ENCODE data around the gene CORO2A.

Gene CORO2A

DNA sequence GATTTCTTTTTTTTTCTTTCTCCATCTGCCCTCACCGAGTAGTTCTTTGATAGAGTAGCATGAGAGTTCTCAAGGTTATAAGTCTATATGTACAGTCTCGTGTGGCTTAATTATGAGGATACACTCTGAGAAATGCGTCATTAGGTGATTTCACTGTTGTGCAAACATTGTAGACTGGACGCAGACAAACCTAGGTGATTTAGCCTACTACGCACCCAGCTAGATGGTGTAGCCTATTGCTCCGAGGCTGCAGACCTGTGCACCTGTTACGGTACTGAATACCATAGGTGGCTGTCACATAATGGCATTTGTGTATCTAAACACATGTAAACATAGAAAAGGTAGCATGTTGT, 26.9 kb upstream of the CORO2A start:
- no peak for DNase-seq (ENCODE audit: low spot score)

DNA sequence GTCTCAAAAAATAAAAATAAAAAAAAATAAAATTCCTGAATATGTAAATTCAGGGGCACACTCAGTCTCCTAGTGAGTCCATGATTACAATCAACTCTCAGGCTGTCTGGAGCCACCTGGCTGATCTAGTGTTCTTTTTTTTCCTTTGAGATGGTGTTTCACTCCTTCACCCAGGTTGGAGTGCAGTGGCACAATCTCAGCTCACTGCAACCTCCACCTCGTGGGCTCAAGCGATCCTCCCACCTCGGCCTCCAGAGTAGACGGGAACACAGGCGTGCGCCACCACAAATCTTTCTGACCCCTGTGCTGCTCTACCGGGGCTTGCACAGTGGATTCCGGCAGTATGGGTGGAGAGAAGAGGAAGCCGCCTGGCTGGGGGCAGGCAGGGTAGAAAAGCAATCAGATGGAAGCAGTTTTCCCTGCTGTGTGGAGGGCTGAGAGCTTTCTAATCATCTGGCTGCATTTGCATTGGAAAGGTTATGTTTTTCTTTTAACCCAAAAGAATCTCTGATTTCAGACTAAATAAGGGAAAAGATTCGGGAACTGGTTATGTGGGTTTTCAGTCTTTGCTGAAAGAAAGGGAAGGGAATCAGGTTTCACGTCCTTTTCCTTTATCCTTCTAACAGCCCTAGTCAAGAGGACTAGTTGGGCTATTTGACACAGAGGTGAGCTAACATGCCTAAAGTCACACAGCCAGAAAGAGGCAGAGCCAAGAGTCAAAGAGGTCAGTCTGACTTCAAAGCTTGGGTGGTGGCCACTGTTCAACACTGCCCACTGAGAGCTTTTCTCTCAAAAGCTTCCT, 26.3 kb upstream of the CORO2A start:
- no peak for DNase-seq (ENCODE audit: low spot score)

DNA sequence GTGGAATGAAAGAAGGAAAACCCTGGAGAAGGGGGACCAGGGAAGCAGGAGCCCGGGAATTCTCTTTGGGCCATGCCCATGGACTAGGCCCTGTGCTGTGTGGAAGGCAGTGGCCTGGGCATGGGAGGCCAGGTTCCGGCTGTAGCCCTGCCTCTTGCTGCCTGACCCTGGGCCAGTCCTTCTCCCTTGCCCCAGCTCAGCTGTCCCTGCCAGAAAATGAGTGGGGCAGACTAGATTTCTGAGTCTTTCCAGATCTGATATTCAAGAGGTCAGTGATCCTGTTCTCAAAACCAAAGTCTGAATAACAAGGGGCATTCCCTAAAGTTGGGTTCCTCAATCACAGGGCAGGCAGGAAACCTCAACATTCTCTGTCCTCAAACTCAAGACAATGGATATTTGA, 24.8 kb upstream of the CORO2A start:
- DNase-seq (ENCODE audit: low spot score) = no peak

DNA sequence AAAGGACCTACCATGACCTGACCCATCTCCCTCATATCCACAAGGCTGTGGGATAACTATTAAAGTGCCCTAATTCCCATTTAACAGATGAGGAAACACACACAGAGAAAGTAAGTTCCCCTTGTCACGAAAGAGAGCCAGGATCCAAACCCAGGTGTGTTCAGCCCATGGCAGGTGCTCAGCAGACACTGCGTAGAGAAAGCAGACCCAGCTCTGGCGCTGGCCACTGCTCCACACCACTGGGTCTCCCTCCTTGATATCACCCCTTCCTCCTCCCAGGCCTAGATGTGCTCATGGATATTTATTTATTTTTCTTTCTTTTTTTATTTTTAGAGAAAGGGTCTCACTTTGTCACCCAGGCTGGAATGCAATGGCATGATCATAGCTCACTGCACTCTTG, 24.0 kb upstream of the CORO2A start:
- no peak for DNase-seq (ENCODE audit: low spot score)

DNA sequence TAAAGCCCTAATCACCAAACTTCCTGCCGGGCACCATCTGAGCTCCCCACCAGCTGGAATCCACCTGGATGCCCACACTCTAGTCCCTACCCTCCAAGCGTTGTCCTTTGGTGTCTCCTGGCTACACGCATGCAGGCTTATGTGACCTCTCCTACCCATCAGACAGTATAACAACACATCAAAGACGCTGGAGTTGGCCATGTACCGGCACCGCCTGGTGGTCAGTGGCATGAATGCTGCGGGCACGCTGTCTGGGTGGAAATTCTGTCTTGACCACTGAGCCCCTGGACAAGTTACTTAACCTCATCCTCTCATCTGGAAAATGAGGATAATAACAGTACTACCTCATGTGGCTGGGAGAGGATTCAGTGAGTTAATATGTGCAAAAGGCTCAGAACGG, 23.4 kb upstream of the CORO2A start:
- no peak for DNase-seq (ENCODE audit: low spot score)

DNA sequence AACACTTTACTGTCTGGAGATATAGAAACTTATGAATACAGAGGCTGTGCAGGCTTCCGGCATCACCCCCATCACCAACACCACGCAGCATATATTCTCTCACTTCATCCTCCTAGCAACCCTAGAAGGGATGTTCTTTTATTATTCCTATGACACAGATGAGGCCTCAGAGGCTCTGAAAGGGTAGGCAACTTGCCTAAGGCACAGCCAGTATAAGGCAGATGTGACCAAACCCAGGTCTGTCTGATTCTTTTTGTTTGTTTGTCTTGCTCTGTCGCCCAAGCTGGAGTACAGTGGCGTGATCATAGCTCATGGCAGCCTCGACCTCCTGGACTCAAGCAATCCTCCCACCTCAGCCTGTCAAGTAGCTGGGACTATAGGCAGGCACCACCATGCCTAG, 22.8 kb upstream of the CORO2A start:
- no peak for DNase-seq (ENCODE audit: low spot score)

DNA sequence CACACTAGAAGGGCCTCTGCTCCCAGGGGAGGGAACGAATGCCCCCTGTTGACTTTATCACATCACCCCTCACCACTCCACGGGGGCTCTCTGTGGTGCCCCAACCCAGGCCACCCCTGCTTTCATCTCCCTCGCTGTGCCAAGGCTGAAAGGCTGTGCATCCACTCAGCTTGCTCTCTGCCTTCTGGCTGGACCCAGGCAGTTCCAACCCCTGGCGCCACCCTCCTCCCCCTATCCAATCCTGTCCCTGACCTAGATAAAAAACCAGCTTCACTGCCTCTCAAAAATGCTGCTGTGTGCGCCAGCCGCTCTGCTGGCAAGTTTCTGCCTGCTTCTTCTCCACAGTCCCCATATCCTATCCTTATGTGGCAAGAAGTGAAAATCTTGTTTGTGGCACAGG, 22.4 kb upstream of the CORO2A start:
- DNase-seq (ENCODE audit: low spot score) = no peak

DNA sequence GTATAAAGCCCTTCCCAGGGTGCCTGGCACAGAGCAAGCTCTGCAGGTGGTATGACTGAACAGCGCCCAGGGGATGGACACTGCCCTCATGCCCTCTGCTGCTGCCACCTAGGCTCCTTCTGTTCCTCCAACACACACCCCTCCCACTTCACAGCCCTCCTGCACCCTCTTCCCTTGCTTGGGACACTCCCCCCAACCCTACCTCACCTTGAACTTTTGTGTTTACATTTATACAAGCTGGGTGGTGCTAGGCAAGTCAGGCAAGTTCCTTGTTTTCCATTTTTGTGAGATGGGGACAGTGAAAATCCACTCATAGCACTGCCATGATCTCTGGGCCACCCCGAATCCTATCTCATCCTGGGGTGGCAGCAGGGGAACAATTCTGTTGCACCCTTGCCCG, 18.8 kb upstream of the CORO2A start:
- DNase-seq (ENCODE audit: low spot score) = no peak

DNA sequence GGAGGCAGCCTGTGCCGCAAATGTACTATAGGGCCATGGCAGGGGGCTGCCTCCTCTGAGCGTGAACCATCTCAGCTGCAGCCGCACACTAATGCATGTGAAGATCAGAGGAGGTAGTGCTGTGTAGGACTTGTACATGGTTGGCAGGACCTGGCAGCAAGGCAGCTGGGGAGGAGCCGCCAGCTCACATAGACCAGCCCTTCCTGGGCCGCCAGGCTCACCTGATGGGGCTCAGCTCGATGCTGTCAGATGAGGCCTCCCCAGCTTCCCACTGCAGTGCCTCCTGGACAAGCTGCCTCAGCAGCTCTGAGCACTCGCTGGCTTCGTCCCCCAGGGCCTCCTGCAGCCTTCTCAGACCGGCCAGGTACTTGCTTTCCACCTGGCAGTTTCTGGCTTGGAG, 18.0 kb upstream of the CORO2A start:
- no peak for DNase-seq (ENCODE audit: low spot score)

DNA sequence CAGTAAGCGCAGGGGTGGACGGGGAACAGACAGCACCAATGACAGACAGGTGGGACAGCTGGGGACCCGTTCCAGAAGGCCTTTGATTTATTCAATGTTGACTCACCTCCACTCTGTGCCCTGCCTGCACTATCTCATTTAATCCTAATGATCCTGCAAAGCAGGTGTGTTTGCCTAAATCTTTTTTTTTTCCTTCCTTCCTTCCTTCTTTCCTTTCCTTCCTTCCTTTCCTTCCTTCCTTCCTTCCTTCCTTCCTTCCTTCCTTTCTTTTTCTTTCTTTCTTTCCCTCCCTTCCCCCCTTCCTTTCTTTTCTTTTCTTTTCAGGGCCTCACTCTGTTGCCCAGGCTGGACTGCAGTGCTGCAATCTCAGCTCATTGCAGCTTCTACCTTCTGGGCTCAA, 17.1 kb upstream of the CORO2A start:
- no peak for DNase-seq (ENCODE audit: low spot score)

DNA sequence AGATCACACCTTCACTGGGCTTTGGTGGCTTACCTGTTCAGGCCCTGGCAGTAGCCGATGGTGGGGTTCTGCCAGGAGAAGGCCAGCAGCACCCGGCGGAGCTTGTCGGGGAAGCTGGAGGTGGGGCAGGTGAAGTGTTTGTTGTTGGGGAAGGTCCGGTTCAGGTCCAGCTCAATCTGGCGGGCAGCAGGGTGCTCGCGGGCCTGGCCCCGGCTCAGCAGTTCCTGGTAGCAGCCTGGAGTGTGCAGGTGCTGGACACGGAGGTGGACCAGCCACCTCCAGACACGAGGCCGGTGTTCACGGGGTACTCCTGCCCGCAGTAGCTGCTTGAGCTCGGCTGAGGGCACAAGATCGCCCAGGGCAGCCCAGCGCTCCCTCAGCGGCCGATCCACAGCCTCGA, 16.2 kb upstream of the CORO2A start:
- no peak for DNase-seq (ENCODE audit: low spot score)

DNA sequence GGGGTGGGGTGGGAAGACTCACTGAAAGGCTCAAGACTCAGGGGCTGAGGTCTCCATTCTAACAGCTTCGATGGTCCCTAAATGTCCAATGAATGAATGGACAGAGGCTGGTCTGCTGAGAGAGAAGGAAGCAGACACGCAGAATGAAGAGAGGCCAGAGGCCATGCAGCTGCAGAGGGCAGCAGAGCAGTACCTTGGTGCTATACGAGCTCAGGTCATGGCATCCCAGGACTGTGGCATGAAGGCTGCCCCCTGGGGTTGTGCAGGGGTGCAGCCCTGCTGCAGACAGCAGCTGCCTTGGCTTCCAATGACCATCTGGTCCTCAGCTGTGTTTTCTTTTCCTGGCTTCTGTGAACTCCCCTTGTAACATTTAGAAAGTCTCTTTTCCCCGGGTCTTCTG, 15.2 kb upstream of the CORO2A start:
- DNase-seq (ENCODE audit: low spot score) = no peak

DNA sequence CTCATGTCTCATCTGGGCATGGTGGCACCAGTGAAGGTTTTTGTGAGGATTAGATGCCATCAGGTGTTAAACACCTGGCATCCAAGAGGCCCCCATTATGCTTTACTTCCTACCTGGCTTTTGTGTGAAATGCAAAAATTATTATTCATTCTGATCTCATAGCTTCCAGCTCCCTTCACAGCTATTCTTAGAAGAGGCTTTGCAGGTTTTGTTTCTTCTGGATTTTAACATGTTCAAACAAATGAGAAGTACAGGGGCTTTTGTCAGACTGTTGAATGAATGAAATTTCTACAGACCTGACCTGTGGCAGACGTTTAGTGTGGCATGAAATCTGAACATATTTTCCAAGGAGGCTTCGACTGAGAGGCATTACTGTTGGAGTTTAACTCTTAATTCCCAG, 14.3 kb upstream of the CORO2A start:
- DNase-seq (ENCODE audit: low spot score) = no peak

DNA sequence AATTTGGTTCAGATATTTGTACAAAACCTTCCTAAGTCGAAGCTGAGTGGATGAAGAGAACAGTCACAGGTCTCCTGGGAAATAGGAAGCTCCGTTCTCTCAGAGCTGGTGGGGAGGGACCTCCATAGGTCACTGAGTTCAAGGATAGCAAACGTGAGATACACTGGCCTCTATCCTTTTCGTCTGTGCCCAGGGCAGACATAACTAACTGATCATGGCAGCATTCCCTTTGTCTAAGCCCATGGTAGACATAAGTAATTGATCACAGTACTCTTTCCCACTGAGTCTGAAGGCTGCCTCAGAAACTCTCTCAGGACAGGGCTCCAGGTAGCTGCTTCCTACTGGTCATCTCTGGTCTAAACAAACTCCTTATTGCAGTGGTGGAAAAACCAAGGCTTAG, 12.3 kb upstream of the CORO2A start:
- DNase-seq (ENCODE audit: low spot score) = no peak

DNA sequence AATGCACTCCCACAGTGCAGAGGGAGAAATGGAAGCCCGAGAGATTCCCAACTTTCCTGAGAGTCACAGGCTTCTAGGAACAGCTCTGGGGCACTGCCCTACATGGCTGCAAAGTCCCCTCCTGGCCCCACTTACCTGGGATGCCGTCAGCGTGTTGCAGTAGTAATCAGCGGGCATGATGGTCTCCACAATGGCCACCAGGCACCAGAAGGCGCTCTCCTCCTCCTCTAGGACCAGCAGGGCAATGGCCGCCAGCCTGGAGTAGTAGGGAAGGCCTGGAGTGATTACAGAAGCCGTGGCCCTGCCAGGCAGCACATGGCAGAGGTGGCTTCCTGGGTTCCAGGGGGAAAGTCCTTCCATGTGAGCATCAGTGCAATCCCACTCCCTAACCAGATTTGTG, 10.7 kb upstream of the CORO2A start:
- DNase-seq (ENCODE audit: low spot score) = no peak

DNA sequence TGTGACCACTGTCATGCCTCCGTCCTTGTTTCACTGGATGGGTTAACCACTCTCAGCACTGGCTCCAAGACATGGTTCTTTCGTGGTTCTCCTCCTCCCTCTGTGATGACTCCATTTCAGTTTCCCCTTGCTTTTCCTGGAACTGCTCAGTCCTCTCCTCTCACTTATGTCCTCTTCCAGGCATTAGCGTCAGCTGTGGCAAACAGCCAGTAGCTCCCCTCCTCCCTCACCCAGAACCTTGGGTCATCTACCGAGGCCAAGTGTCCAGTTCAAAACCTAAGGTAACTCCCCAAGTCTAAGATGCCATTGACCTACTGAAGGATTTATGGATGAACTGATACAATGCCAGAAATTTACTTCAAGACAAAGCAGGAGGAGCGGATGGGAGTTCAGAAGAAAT, 9.8 kb upstream of the CORO2A start:
- no peak for DNase-seq (ENCODE audit: low spot score)

DNA sequence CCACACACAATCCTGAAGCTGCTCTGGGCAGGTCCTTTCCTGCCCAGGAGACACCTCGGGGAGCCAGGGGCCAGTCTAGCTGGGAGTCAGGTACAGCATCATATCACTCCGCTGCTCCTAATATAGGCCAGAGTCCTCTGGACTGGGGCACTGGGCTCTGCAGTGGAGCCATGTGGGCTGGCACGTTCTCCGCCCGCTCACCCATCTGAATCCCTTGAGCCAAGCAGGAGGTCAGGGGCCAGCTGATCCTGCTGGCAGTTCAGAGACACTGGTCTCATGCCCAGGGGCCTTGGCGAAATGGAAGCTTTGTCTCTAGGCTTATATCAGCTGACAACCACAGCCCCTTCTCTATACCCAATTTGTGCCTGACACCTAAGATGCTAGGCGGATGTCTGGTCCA, 9.3 kb upstream of the CORO2A start:
- no peak for DNase-seq (ENCODE audit: low spot score)

DNA sequence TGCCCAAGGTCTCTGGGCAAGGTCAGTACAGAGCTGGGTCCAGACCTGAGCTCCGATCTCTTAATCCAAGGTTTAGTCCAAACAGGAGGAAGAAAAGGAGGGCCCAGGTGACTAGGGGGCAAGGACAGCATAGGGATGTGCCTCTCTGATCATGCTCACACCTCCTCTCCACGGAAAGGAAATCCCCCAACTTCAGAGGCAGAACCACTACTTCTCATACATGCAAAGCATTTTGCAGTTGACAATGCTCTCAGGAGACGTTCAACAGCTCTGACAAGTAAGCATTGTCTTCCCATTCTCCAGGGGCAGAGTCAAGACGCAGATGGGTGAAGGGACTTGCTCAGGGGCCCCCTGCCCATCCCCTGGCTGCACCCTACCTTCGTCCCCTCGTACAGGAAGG, 8.7 kb upstream of the CORO2A start:
- DNase-seq (ENCODE audit: low spot score) = no peak

DNA sequence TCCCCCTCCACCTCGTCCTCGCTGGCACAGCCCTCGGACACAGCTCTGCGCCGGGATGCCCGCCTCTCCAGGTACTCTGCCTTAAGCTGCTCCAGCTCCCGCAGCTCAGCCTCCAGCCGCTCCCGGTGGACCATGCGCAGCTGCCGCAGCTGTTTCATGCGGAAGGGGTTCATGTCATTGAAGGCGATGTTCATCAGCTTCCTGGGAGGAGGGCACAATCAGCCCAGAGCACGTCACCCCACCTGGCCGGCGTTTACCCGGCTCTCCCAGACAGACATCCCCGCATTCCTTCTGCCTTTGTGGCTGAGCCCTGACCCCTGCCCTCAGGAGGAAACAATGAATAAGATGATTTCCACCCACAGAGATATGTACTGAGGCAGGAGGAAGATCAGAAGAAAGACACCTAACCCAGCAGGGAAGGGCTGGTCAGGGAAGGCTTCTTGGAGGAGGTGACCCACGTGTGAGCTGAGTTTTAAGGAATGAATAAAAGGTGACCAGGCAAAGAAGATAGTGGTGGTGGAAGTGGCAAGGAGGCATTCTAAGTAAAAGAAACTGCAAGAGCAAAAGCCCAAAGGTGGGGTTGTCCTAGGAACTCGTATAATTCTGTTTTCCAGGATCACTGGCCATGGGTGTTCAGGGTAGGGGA, 7.1 kb upstream of the CORO2A start:
- no peak for DNase-seq (ENCODE audit: low spot score)

DNA sequence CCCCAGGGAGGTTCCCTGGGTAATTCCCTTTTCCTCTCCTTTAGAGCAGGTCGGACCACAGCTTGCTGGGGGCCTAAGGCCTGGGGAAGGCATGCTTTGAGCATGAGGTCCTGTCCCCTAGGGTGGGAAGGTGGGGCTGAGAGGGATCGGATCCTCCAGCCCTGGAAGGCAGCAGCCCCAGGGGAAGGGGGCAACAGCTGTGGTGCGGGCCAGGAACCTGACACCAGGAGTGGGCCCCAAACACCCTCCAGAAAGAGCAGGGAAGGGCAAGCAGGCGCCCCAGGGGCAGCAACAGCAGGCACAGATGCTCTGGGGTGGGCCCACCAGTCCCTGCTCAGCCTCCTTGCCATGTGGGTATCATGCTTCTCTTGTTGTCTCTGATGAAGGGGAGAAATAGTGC, 3.2 kb upstream of the CORO2A start:
- no peak for DNase-seq (ENCODE audit: low spot score)

DNA sequence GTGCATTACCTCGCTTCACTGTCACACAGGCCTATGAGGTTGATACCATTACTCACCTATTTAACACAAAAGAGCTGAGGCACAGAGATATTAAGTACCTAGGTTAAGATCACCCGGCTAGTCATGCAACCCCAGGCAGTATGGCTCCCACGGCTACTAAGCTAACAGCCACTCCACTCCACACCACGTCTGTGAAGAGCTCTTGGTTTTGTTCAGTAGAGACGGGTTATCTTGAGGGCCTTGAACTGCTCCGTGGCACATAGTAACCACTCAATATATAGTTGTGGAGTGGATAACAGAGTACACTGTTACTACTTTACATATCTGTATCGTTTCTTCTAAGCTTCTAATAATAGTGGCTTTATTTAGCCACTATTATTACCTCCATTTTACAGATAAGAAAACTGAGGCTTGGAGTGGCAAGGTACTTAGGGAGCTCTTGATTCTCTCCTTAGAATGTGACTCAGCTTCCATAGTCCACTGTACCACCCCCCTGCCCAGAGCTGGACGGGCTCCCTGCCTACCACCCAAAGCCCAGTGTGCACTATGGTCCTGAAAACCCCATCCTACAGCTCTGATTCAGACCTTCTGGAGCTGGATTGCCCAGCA, 1.0 kb upstream of the CORO2A start:
- DNase-seq (ENCODE audit: low spot score) = no peak

DNA sequence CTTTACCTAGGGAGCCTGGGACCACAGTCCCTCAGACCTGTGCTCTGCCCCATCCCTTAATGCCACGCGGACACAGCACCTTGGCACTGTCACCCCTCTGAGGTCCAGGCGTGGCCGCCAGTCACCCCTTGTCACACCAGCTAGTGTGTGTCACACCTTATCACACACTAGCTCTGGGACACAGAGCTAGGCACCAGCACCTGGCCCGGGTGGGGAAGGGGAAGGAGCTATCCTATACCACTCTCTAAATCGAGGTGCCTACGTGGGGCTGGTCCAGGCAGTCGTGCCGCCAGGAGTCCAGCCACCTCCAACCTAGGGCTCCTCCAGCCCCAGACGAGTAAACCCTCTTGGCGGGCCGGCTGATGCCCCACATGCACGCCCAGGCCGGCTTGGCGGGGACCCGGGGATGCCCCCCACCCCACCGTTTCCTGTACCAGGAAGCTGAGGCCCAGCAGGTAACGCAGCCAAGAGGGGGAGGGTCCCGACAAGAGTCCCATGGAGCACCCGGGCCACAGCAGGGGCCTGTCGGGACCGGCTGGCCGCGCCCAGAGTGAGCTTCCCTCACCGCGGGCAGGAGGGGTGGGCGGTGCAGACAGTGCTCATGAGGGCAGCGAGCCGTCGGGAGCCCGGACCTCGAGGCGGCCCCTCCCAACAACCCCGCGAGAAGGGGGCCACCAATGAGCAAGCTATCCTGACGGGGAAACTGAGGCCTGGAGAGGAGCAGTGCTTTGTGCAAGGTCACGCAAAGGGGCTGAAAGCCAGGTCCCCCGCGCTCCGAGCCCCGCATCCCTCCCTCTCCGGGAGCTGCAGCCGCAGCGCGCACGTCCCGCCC, 550 bp downstream of the CORO2A start:
- DNase-seq (ENCODE audit: low spot score) = no peak

DNA sequence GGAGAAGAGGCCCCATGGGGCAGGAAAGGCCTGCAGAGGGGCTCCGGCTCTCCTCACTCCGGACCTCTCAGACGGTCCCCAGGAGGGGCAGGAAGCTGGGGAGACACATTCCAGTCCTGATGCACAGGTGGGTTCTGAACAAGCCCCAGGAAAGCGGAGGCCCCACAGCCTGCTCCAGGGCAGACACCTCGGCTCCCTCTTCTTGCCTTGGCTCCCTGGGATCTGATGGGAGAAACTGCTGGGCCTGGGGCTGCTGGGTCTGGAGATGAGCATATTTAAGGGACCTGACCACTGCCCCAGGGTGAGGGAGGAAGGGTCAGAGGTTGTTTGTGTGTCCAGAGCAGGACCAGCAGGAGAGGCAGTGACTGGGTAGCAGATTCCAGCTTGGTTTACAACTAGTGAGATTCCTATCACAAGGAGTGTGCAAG, 1.2 kb downstream of the CORO2A start:
- no peak for DNase-seq (ENCODE audit: low spot score)
